IMR-90 (cell line): ENCODE measurements around the gene LCE2B. TPM values are rescaled to one million over a fixed set of nuclear protein-coding genes. Genes with fewer than 3 reads are reported as not detected.

Experiments used
- ATAC-seq: fragments of 200-7000 bp; cut with Tn5 transposase; 2 replicates; pipeline ENCODE4 v1.9.1; 2020; ENCODE audit warnings: low read depth, mild to moderate bottlenecking, moderate library complexity
- BruUV-seq: library from RNA; stranded (reverse); fragments of 400-500 nt; replicated peaks from 2 replicates; lab custom pipeline; 2021; lab: Mats Ljungman, UMichigan
- CTCF ChIA-PET: fragments of 300-600 bp; formaldehyde crosslinking; extraction: SDS; loops from one replicate; lab custom pipeline; 2021; ENCODE audit warnings: antibody characterized with exemption; lab: Yijun Ruan, JAX
- POLR2A ChIA-PET: fragments of 300-600 bp; sonication (Branson Sonifier 250); formaldehyde crosslinking; loops from one replicate; lab custom pipeline; 2022; ENCODE audit warnings: antibody characterized with exemption; ENCODE audit not compliant: unreplicated experiment; lab: Charles Lee
- DNase-seq: peaks from one replicate; pipeline ENCODE4 v3.0.0; 2013
- H2AFZ ChIP-seq: replicated peaks from 2 replicates; pipeline ENCODE3; 2013; ENCODE audit warnings: low read length, mild to moderate bottlenecking; ENCODE audit not compliant: poor library complexity
- H2AK5ac ChIP-seq: 2 replicates; pipeline ENCODE4 v1.6.1; 2013; ENCODE audit warnings: low read depth, low read length, inconsistent platforms
- H2AK9ac ChIP-seq: replicated peaks from 2 replicates; pipeline ENCODE3; 2013; ENCODE audit warnings: mild to moderate bottlenecking, low read depth, low read length, moderate library complexity; ENCODE audit not compliant: poor library complexity
- H2BK120ac ChIP-seq: 2 replicates; pipeline ENCODE4 v1.6.1; 2013; ENCODE audit warnings: low read depth, low read length, inconsistent platforms
- H2BK15ac ChIP-seq: 3 replicates; pipeline ENCODE4 v1.6.1; 2013; ENCODE audit warnings: low read depth, low read length, inconsistent platforms
- H2BK20ac ChIP-seq: 2 replicates; pipeline ENCODE4 v1.6.1; 2013; ENCODE audit warnings: low read depth, mild to moderate bottlenecking, inconsistent platforms, low read length, moderate library complexity
- H2BK5ac ChIP-seq: 2 replicates; pipeline ENCODE4 v1.6.1; 2013; ENCODE audit warnings: mild to moderate bottlenecking, low read depth, low read length, inconsistent platforms; ENCODE audit not compliant: poor library complexity, severe bottlenecking
- H3K14ac ChIP-seq: replicated peaks from 2 replicates; pipeline ENCODE4 v1.6.1; 2013; ENCODE audit warnings: low read depth, low read length, inconsistent platforms
- H3K18ac ChIP-seq: 2 replicates; pipeline ENCODE4 v1.6.1; 2013; ENCODE audit warnings: low read depth, low read length, control low read depth
- H3K23ac ChIP-seq: 2 replicates; pipeline ENCODE4 v1.6.1; 2013; ENCODE audit warnings: low read depth, low read length, inconsistent platforms
- H3K27ac ChIP-seq: 2 replicates; pipeline ENCODE4 v1.5.1; 2013; ENCODE audit warnings: mild to moderate bottlenecking, control low read depth, low read length; ENCODE audit not compliant: insufficient read depth
- H3K27me3 ChIP-seq: 2 replicates; pipeline ENCODE4 v1.6.1; 2013; ENCODE audit warnings: low read length; ENCODE audit not compliant: control insufficient read depth, insufficient read depth
- H3K36me3 ChIP-seq: 2 replicates; pipeline ENCODE4 v1.6.1; 2013; ENCODE audit warnings: low read length, mixed read lengths; ENCODE audit not compliant: control insufficient read depth, insufficient read depth
- H3K4ac ChIP-seq: 2 replicates; pipeline ENCODE4 v1.6.1; 2013; ENCODE audit warnings: low read depth, low read length, inconsistent platforms
- H3K4me1 ChIP-seq: 2 replicates; pipeline ENCODE4 v1.6.1; 2013; ENCODE audit warnings: low read length, mixed read lengths; ENCODE audit not compliant: control insufficient read depth, insufficient read depth
- H3K4me2 ChIP-seq: 2 replicates; pipeline ENCODE4 v1.6.1; 2013; ENCODE audit warnings: low read depth, mild to moderate bottlenecking, control low read depth, low read length, moderate library complexity
- H3K4me3 ChIP-seq: 2 replicates; pipeline ENCODE4 v1.5.1; 2013; ENCODE audit warnings: low read depth, mild to moderate bottlenecking, control low read depth, low read length, moderate library complexity; ENCODE audit not compliant: insufficient read depth
- H3K56ac ChIP-seq: 2 replicates; pipeline ENCODE4 v1.6.1; 2013; ENCODE audit warnings: low read length, inconsistent platforms; ENCODE audit not compliant: insufficient read depth; ENCODE audit errors: extremely low read depth
- H3K79me1 ChIP-seq, 2 experiments: 2 replicates each; pipeline ENCODE4 v1.6.1; 2013; ENCODE audit warnings: low read length in 2 of 2, inconsistent platforms in 1 of 2, low read depth in 1 of 2
- H3K9ac ChIP-seq: 2 replicates; pipeline ENCODE4 v1.6.1; 2013; ENCODE audit warnings: low read depth, low read length, control low read depth
- H3K9me1 ChIP-seq: 2 replicates; pipeline ENCODE4 v1.6.1; 2013; ENCODE audit warnings: low read length, inconsistent platforms; ENCODE audit not compliant: insufficient read depth
- H3K9me3 ChIP-seq: 2 replicates; pipeline ENCODE4 v1.6.1; 2013; ENCODE audit warnings: low read length; ENCODE audit not compliant: control insufficient read depth, insufficient read depth
- H4K20me1 ChIP-seq: 2 replicates; pipeline ENCODE4 v1.6.1; 2013; ENCODE audit warnings: low read length, inconsistent platforms; ENCODE audit not compliant: insufficient read depth
- H4K5ac ChIP-seq: 2 replicates; pipeline ENCODE4 v1.6.1; 2013; ENCODE audit warnings: mild to moderate bottlenecking, low read depth, low read length, control low read depth
- H4K8ac ChIP-seq, 2 experiments: 2 replicates each; pipeline ENCODE4 v1.6.1; 2013; ENCODE audit warnings: low read depth in 2 of 2, low read length in 2 of 2, control low read depth in 1 of 2, inconsistent platforms in 1 of 2
- H4K91ac ChIP-seq: 2 replicates; pipeline ENCODE4 v1.6.1; 2013; ENCODE audit warnings: low read depth, low read length, inconsistent platforms; ENCODE audit not compliant: insufficient read depth
- BHLHE40 ChIP-seq: fragments of 150-350 bp; IDR thresholded peaks from 2 replicates; pipeline ENCODE4 v1.6.1; 2016; ENCODE audit warnings: mild to moderate bottlenecking, low read depth, low read length
- CEBPB ChIP-seq: IDR thresholded peaks from 2 replicates; pipeline ENCODE4 v1.6.1; 2012; ENCODE audit warnings: low read depth, low read length, improper control_type of control experiment
- CHD1 ChIP-seq: IDR thresholded peaks from 2 replicates; pipeline ENCODE4 v1.6.1; 2012; ENCODE audit warnings: low read depth, low read length, improper control_type of control experiment
- CTCF ChIP-seq: conservative IDR thresholded peaks from 2 replicates; pipeline ENCODE4 v1.5.1; 2012; ENCODE audit warnings: mild to moderate bottlenecking, low read depth, low read length, improper control_type of control experiment
- FOS ChIP-seq: fragments of 150-350 bp; IDR thresholded peaks from 2 replicates; pipeline ENCODE4 v1.6.1; 2016; ENCODE audit warnings: low read depth, low read length
- MAFK ChIP-seq: IDR thresholded peaks from 2 replicates; pipeline ENCODE4 v1.6.1; 2012; ENCODE audit warnings: low read depth, low read length, improper control_type of control experiment
- MAZ ChIP-seq: IDR thresholded peaks from 2 replicates; pipeline ENCODE4 v1.6.1; 2012; ENCODE audit warnings: low read depth, mild to moderate bottlenecking, low read length, improper control_type of control experiment, moderate library complexity, borderline replicate concordance
- MXI1 ChIP-seq: IDR thresholded peaks from 2 replicates; pipeline ENCODE4 v1.6.1; 2012; ENCODE audit warnings: low read depth, mild to moderate bottlenecking, low read length, moderate library complexity, borderline replicate concordance
- NFE2L2 ChIP-seq: fragments of 150-350 bp; IDR thresholded peaks from 2 replicates; pipeline ENCODE4 v1.6.1; 2016; ENCODE audit warnings: low read depth, mild to moderate bottlenecking, low read length
- POLR2A ChIP-seq: IDR thresholded peaks from 2 replicates; pipeline ENCODE4 v1.6.1; 2012; ENCODE audit warnings: mild to moderate bottlenecking, low read depth, low read length
- RAD21 ChIP-seq: IDR thresholded peaks from 2 replicates; pipeline ENCODE4 v1.6.1; 2012; ENCODE audit warnings: low read length, improper control_type of control experiment
- RCOR1 ChIP-seq: IDR thresholded peaks from 2 replicates; pipeline ENCODE4 v1.6.1; 2012; ENCODE audit warnings: mild to moderate bottlenecking, low read length, improper control_type of control experiment; ENCODE audit not compliant: insufficient replicate concordance
- RFX5 ChIP-seq: IDR thresholded peaks from 2 replicates; pipeline ENCODE4 v1.8.0; 2012; ENCODE audit warnings: low read depth, mild to moderate bottlenecking, low read length, moderate library complexity
- SMC3 ChIP-seq: fragments of 150-350 bp; IDR thresholded peaks from 2 replicates; pipeline ENCODE4 v1.6.1; 2016; ENCODE audit warnings: low read depth, mild to moderate bottlenecking, antibody characterized with exemption, low read length, moderate library complexity
- dilution Hi-C: fragments of 300-500 bp; cut with HindIII; formaldehyde crosslinking; loops from one replicate; pipeline ENCODE4 v1.14.3; 2018; ENCODE audit warnings: low sequenced_read_pairs; ENCODE audit not compliant: unreplicated experiment
- in situ Hi-C: fragments of 300-500 bp; cut with MboI; formaldehyde crosslinking; loops from 3 replicates; pipeline ENCODE4 v1.14.3; 2019; ENCODE audit warnings: low sequenced_read_pairs, inconsistent platforms, mixed read lengths
- intact Hi-C: fragments of 100-400 bp; cut with micrococcal nuclease; formaldehyde crosslinking; loops from 2 replicates; pipeline ENCODE4 v1.10.0; 2022
- polyA plus RNA-seq, 3 experiments: library from polyadenylated mRNA; depleted of rRNA; stranded (reverse); fragments of >200 nt; gene quantifications; 2 replicates each; pipeline ENCODE4 v1.2.3, GENCODE V29; 2012; ENCODE audit warnings: low replicate concordance in 1 of 3
- total RNA-seq: library from RNA; depleted of rRNA; stranded (reverse); fragments of >200 nt; gene quantifications from 2 replicates; pipeline ENCODE4 v1.2.3, GENCODE V29; 2012
- TF ChIP-seq, protein P1 (sequence below): fragments of 150-350 bp; IDR thresholded peaks from 2 replicates; pipeline ENCODE4 v1.6.1; 2017; ENCODE audit warnings: mild to moderate bottlenecking, antibody characterized with exemption, low read length, low read depth
- TF ChIP-seq, protein P2 (sequence below): fragments of 150-350 bp; IDR thresholded peaks from 2 replicates; pipeline ENCODE4 v1.6.1; 2016; ENCODE audit warnings: low read depth, mild to moderate bottlenecking, low read length, moderate library complexity, borderline replicate concordance

The LCE2B gene
- total and polyA plus RNA-seq, 2 of the 4 experiments (the other 2 are of a cell fraction), result not detected

- H3K27ac ChIP-seq, result no peak overlapping the region
- POLR2A ChIA-PET, result no interaction called here
- TF ChIP-seq NFE2L2 (no peak), CEBPB (no peak), CTCF (no peak), CHD1 (no peak), RAD21 (no peak), FOS (no peak), SMC3 (no peak), BHLHE40 (no peak), MXI1 (no peak), MAZ (no peak), POLR2A (no peak), MAFK (no peak), RCOR1 (no peak), RFX5 (no peak)
- TF ChIP-seq, protein P1, sequence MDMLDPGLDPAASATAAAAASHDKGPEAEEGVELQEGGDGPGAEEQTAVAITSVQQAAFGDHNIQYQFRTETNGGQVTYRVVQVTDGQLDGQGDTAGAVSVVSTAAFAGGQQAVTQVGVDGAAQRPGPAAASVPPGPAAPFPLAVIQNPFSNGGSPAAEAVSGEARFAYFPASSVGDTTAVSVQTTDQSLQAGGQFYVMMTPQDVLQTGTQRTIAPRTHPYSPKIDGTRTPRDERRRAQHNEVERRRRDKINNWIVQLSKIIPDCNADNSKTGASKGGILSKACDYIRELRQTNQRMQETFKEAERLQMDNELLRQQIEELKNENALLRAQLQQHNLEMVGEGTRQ, result no peak
- TF ChIP-seq, protein P2, sequence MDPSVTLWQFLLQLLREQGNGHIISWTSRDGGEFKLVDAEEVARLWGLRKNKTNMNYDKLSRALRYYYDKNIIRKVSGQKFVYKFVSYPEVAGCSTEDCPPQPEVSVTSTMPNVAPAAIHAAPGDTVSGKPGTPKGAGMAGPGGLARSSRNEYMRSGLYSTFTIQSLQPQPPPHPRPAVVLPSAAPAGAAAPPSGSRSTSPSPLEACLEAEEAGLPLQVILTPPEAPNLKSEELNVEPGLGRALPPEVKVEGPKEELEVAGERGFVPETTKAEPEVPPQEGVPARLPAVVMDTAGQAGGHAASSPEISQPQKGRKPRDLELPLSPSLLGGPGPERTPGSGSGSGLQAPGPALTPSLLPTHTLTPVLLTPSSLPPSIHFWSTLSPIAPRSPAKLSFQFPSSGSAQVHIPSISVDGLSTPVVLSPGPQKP, result no peak
- no peaks in the 10 kb centered on the region for H3K36me3 ChIP-seq
- H3K4me2 ChIP-seq, result no peak overlapping the region
- H3K4me3 ChIP-seq, result no peak overlapping the region
- H2BK20ac ChIP-seq, result no peak overlapping the region
- H3K4ac ChIP-seq, result no peak overlapping the region
- no peak overlapping the region for H3K18ac ChIP-seq
- no peak for ATAC-seq
- H4K20me1 ChIP-seq, result no peaks in the 10 kb centered on the region
- no TSS peak for BruUV-seq
- dilution Hi-C loops, result no loop called here
- no peak overlapping the region for H4K8ac ChIP-seq
- H4K91ac ChIP-seq, result no peak overlapping the region
- H2BK5ac ChIP-seq, result no peak overlapping the region
- DNase-seq, result no peak
- H3K4me1 ChIP-seq, result no peaks in the 10 kb centered on the region
- H2BK120ac ChIP-seq, result no peak overlapping the region
- H3K9me3 ChIP-seq, result 0 out of 2 replicates have a peak, but pooled peaks cover 2% of the 10 kb centered on the region
- no peaks in the 10 kb centered on the region for H3K27me3 ChIP-seq
- no peak overlapping the region for H2BK15ac ChIP-seq
- intact Hi-C loops, result no loop called here
- in situ Hi-C loops, result no loop called here
- no peak overlapping the region for H2AFZ ChIP-seq
- H3K23ac ChIP-seq, result no peak overlapping the region
- no peak overlapping the region for H2AK9ac ChIP-seq
- no peaks in the 10 kb centered on the region for H3K79me1 ChIP-seq
- no peak overlapping the region for H3K9ac ChIP-seq
- no peak overlapping the region for H3K56ac ChIP-seq
- H3K14ac ChIP-seq, result no peak overlapping the region
- H2AK5ac ChIP-seq, result no peak overlapping the region
- H3K9me1 ChIP-seq, result no peaks in the 10 kb centered on the region
- CTCF ChIA-PET, result no interaction called here
- no peak overlapping the region for H4K5ac ChIP-seq
Measured at GRCh38 chr1:152718238-152718637, 32.3 kb downstream of the LCE2B start.
